NCI-H146 treated with DMSO at 0.1 percent for 48 hours (cell line): Measurements from ENCODE around the gene DCAF11.

Experiments used
- DNase-seq: peaks from one replicate; lab custom pipeline; 2025; ENCODE audit not compliant: unreplicated experiment; lab: John Stamatoyannopoulos, UW

Gene DCAF11

GRCh38 chr14:24137529-24138395 is 23.2 kb downstream of the DCAF11 start:
- no peak for DNase-seq

GRCh38 chr14:24138396-24139271 is 24.1 kb downstream of the DCAF11 start:
- no peak for DNase-seq

- no peak for DNase-seq
These were observed 24.8 kb downstream of the DCAF11 start for GRCh38 chr14:24139272-24139934.

- DNase-seq, result peak; percentile 98
These were observed 26.7 kb downstream of the DCAF11 start, which contains the start of gene EMC9 for GRCh38 chr14:24141097-24141880. Gene EMC9 (minus strand): TSS chr14:24141591. CDS start chr14:24141304, 287 bp downstream.

GRCh38 chr14:24143511-24143910 is 28.9 kb downstream of the DCAF11 start:
- DNase-seq, result no peak

GRCh38 chr14:24144451-24144850 is 29.9 kb downstream of the DCAF11 start:
- DNase-seq, result no peak

- no peak for DNase-seq
These were observed 30.6 kb downstream of the DCAF11 start for GRCh38 chr14:24145219-24145618.

GRCh38 chr14:24145690-24146452 is 31.3 kb downstream of the DCAF11 start:
- DNase-seq, result no peak

GRCh38 chr14:24146453-24146977 is 31.9 kb downstream of the DCAF11 start, which contains the start of gene PSME2:
Gene PSME2 (minus strand): TSS chr14:24146610. CDS start chr14:24146581, 29 bp downstream.
- DNase-seq, result peak; percentile 94

- DNase-seq, result peak; percentile 97
These were observed 32.6 kb downstream of the DCAF11 start, which contains the start of gene RNF31 for GRCh38 chr14:24146978-24147760. Gene RNF31 (plus strand): TSS chr14:24147498. CDS start chr14:24147699, 201 bp downstream.

- DNase-seq, result no peak
These were observed 33.3 kb downstream of the DCAF11 start for GRCh38 chr14:24147761-24148428.

- no peak for DNase-seq
These were observed 34.9 kb downstream of the DCAF11 start for GRCh38 chr14:24149302-24149969.

- no peak for DNase-seq
These were observed 35.5 kb downstream of the DCAF11 start for GRCh38 chr14:24150061-24150460.

GRCh38 chr14:24150567-24150966 is 36.0 kb downstream of the DCAF11 start:
- DNase-seq, result no peak

GRCh38 chr14:24150993-24151392 is 36.4 kb downstream of the DCAF11 start:
- no peak for DNase-seq

GRCh38 chr14:24151404-24152080 is 37.0 kb downstream of the DCAF11 start:
- DNase-seq, result no peak

GRCh38 chr14:24155100-24155499 is 40.5 kb downstream of the DCAF11 start:
- no peak for DNase-seq
